ENCODE measurements around the gene SYPL1.

The SYPL1 gene

DNA sequence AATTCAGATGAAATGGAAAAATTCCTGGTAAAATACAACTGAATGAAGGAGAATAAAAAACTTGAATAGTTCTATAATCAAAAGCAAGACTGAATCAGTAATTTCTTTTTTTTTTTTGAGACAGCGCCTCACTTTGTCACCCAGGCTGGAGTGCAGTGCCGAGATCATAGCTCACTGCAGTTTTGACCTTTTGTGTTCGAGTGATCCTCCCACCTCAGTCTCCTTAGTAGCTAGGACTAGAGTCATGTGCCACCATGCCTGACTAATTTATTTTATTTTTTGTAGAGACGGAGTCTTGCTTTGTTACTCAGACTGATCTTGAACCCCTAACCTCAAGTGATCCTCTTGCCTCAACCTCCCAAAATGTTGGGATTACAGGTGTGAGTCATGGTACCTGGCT is 26.1 kb downstream of the SYPL1 start:
- no peak for ATAC-seq (ENCODE audit: insufficient read depth, low read depth)
- no peak for DNase-seq
- Histone ChIP-seq H3K4me3 (ENCODE audit: low read depth in 1 of 2, low read length in 2 of 2) (no peak overlapping the region), H3K27ac (ENCODE audit: low read length) (no peak overlapping the region), H3K79me2 (ENCODE audit: insufficient read depth, low read length) (no peaks in the 10 kb centered on the region), H3K36me3 (ENCODE audit: insufficient read depth, low read length) (peaks cover 30% of the 10 kb centered on the region), H3K9me3 (ENCODE audit: insufficient read depth, low read length, severe bottlenecking) (no peaks in the 10 kb centered on the region), H3K27me3 (ENCODE audit: insufficient read depth, low read length, poor library complexity) (no peaks in the 10 kb centered on the region), H3K4me2 (ENCODE audit: insufficient read depth, low read length) (no peak overlapping the region), H3K4me1 (ENCODE audit: insufficient read depth, low read length) (no peaks in the 10 kb centered on the region), H3K9ac (ENCODE audit: low read depth, low read length) (no peak overlapping the region), H2AFZ (ENCODE audit: low read depth, low read length) (no peak overlapping the region), H4K20me1 (ENCODE audit: insufficient read depth, low read length) (no peaks in the 10 kb centered on the region)
- TF ChIP-seq, protein P1, sequence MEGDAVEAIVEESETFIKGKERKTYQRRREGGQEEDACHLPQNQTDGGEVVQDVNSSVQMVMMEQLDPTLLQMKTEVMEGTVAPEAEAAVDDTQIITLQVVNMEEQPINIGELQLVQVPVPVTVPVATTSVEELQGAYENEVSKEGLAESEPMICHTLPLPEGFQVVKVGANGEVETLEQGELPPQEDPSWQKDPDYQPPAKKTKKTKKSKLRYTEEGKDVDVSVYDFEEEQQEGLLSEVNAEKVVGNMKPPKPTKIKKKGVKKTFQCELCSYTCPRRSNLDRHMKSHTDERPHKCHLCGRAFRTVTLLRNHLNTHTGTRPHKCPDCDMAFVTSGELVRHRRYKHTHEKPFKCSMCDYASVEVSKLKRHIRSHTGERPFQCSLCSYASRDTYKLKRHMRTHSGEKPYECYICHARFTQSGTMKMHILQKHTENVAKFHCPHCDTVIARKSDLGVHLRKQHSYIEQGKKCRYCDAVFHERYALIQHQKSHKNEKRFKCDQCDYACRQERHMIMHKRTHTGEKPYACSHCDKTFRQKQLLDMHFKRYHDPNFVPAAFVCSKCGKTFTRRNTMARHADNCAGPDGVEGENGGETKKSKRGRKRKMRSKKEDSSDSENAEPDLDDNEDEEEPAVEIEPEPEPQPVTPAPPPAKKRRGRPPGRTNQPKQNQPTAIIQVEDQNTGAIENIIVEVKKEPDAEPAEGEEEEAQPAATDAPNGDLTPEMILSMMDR (IDR thresholded peaks at IDR 0.05; ENCODE audit: borderline replicate concordance, extremely low read depth, low read length, poor library complexity, severe bottlenecking), result no peak
- TF ChIP-seq EZH2 (IDR thresholded peaks at IDR 0.05; ENCODE audit: borderline replicate concordance, low read depth, low read length, severe bottlenecking), result no peak

DNA sequence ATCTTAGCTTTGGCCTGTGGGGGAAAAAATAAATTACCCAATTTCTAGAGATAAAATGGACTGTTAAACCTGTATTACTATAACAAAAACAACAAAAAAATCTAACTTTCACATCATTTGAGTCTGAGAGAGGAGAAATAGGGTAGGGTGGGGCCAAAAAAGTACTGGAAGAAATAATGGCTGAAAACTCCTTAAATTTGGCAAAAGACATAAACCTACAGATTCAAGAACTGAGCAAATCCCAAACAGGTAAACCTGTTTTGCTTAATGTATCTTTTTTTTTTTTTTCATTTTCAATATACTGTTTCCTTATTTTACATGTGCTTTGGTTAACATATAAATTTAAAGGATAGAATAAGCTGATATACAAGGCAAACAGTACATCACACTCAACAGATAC is 27.1 kb downstream of the SYPL1 start:
- H3K27me3 ChIP-seq (ENCODE audit: insufficient read depth, low read length, poor library complexity), result no peaks in the 10 kb centered on the region
- TF ChIP-seq, protein P1 (IDR thresholded peaks at IDR 0.05; ENCODE audit: borderline replicate concordance, extremely low read depth, low read length, poor library complexity, severe bottlenecking), result no peak
- no peak for TF ChIP-seq EZH2 (IDR thresholded peaks at IDR 0.05; ENCODE audit: borderline replicate concordance, low read depth, low read length, severe bottlenecking)
- H3K36me3 ChIP-seq (ENCODE audit: insufficient read depth, low read length), result peaks cover 20% of the 10 kb centered on the region; the same call in 1 of the 2 replicates
- no peak overlapping the region for H3K4me3 ChIP-seq (ENCODE audit: low read depth in 1 of 2, low read length in 2 of 2)
- no peak for DNase-seq
- no peak for ATAC-seq (ENCODE audit: insufficient read depth, low read depth)
- no peak overlapping the region for H3K9ac ChIP-seq (ENCODE audit: low read depth, low read length)
- no peak overlapping the region for H3K27ac ChIP-seq (ENCODE audit: low read length)
- H4K20me1 ChIP-seq (ENCODE audit: insufficient read depth, low read length), result no peaks in the 10 kb centered on the region
- no peaks in the 10 kb centered on the region for H3K9me3 ChIP-seq (ENCODE audit: insufficient read depth, low read length, severe bottlenecking)
- H3K4me2 ChIP-seq (ENCODE audit: insufficient read depth, low read length), result no peak overlapping the region
- H3K4me1 ChIP-seq (ENCODE audit: insufficient read depth, low read length), result no peaks in the 10 kb centered on the region
- no peak overlapping the region for H2AFZ ChIP-seq (ENCODE audit: low read depth, low read length)
- no peaks in the 10 kb centered on the region for H3K79me2 ChIP-seq (ENCODE audit: insufficient read depth, low read length)

DNA sequence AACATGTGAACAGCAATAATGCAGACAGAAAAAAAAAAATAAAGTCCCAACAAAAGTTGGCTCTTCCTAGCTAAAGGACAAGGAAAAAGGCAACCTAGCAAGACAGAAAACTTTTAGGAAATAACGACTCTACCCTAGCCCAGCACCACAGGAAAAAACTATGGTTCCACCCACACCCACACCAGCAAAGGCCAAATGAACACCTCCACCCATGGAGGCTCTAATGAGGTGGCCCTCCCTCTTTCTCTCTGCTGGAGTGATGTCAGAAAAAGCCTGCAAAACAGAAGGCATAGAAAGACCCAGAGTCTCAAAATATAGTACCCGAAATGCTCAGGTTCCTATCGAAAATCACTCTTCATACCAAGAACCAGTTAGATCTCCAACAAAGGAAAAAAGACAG is 28.4 kb downstream of the SYPL1 start:
- no peaks in the 10 kb centered on the region for H3K27me3 ChIP-seq (ENCODE audit: insufficient read depth, low read length, poor library complexity)
- no peak for DNase-seq
- H3K4me1 ChIP-seq (ENCODE audit: insufficient read depth, low read length), result no peaks in the 10 kb centered on the region
- H3K9ac ChIP-seq (ENCODE audit: low read depth, low read length), result no peak overlapping the region
- no peak overlapping the region for H2AFZ ChIP-seq (ENCODE audit: low read depth, low read length)
- TF ChIP-seq, protein P1 (IDR thresholded peaks at IDR 0.05; ENCODE audit: borderline replicate concordance, extremely low read depth, low read length, poor library complexity, severe bottlenecking), result no peak
- TF ChIP-seq EZH2 (IDR thresholded peaks at IDR 0.05; ENCODE audit: borderline replicate concordance, low read depth, low read length, severe bottlenecking), result no peak
- H4K20me1 ChIP-seq (ENCODE audit: insufficient read depth, low read length), result no peaks in the 10 kb centered on the region
- no peak overlapping the region for H3K4me3 ChIP-seq (ENCODE audit: low read depth in 1 of 2, low read length in 2 of 2)
- H3K36me3 ChIP-seq (ENCODE audit: insufficient read depth, low read length), result peaks cover 7% of the 10 kb centered on the region; the same call in 1 of the 2 replicates
- H3K79me2 ChIP-seq (ENCODE audit: insufficient read depth, low read length), result no peaks in the 10 kb centered on the region
- ATAC-seq (ENCODE audit: insufficient read depth, low read depth), result no peak
- H3K4me2 ChIP-seq (ENCODE audit: insufficient read depth, low read length), result no peak overlapping the region
- H3K27ac ChIP-seq (ENCODE audit: low read length), result no peak overlapping the region
- no peaks in the 10 kb centered on the region for H3K9me3 ChIP-seq (ENCODE audit: insufficient read depth, low read length, severe bottlenecking)
